NCI-H748 treated with DMSO at 0.1 percent for 48 hours (cell line): ENCODE measurements around the gene ANKRD18B.
"Not testable (repeated sequence)": the region's sequence is repeated elsewhere in the genome, so short reads cannot be mapped to it uniquely, and the experiment has no call there.

Experiments
- DNase-seq: peaks from one replicate; lab custom pipeline; 2025; lab: John Stamatoyannopoulos, UW

Gene ANKRD18B

GRCh38 chr9:33533958-33534357, 9.9 kb downstream of the ANKRD18B start:
- not testable (repeated sequence) for DNase-seq

DNA sequence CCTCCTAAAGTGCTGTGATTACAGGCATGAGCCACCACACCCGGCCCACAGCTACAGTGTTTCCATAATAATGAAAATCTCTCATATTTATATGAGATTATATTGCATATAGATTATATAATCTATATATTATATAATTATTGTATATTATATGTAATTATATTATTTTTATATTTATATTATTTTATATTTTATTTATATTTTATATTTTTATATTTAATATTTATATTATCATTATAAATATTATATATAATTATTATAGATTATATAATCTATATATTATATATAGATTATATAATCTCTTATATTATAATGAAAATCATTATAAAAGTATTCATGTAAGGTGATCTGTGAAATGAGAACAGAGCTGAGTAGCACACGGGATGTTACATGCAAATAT, 11.5 kb downstream of the ANKRD18B start:
- no peak for DNase-seq

- not testable (repeated sequence) for DNase-seq
Observed at GRCh38 chr9:33543463-33543862, 19.4 kb downstream of the ANKRD18B start.

- not testable (repeated sequence) for DNase-seq
Observed at GRCh38 chr9:33545715-33546114, 21.7 kb downstream of the ANKRD18B start.

DNA sequence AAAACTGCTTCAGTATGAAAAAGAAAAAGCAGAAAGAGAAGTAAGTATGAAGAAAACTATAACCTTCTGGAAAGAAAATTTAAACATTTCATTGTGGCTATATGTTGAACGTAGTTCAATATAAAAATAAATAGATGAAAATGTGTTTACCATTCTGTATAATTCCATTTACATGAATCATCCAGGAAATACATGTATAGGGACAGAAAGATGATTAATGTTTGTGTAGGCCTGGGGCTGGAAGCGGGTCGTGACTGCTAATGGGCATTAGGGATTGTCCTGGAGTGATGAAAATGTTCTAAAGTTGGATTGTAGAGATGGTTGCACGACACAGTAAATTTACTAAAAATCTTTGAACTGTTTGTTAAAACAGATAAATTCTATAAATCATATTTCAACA, 24.8 kb downstream of the ANKRD18B start:
- DNase-seq: not testable (repeated sequence)

DNA sequence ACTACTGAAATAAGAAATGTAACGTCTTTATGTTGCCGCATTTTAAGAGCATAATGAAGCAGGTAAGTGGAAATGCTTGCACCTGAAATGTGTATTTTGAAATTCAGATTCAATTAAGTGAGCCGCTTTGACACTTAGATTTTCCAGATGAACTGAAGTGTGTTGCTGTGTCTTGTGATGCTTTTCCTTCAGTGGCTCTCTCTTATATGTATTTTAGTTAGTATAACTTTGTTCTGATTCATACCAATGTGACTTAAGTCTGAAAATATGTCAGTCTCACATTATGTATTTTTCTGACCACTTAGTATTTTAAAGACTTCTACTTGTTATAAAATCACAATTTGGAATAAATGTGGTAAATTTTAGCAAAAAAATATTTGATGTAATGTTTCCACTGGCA, 25.4 kb downstream of the ANKRD18B start:
- DNase-seq: not testable (repeated sequence)

DNA sequence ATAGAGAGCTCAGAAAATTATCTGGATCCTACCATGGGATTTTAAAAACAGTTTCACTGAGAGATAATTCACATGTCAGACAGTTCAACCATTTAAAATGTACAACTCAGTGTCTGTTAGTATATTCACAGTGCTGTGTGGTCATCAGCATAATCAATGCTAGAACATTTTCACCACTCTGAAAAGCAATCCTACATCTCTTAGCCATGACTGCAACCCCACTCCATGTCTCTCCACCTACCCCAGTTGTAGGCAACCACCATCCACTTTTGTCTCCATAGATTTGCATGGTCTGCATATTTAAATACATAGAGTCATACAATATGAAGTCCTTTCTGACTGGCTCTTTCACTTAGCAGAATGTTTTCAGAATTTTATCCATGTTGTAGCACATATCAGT, 27.1 kb downstream of the ANKRD18B start:
- DNase-seq: not testable (repeated sequence)

GRCh38 chr9:33552315-33552725, 28.3 kb downstream of the ANKRD18B start:
- DNase-seq: not testable (repeated sequence)

- DNase-seq: not testable (repeated sequence)
Observed at GRCh38 chr9:33560217-33560616, 36.2 kb downstream of the ANKRD18B start.

DNA sequence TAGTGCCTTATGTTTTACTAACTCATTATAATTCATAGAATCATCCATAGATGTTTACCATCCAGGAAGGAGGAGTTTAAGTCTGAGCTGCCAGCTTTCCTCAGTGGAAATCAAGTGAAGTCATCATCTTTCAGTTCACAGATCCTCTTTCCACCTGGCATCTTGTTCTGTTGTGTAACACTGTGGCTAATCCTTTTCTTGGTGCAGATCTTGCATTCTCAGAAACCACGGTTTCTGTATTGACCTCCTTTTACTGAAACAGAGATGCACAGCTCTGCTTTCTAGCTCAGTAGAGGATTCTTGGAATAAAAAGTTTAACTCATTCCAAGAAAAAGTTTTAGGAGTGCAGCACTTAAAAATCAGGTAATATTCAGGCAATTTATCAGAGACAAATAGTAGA, 38.1 kb downstream of the ANKRD18B start:
- not testable (repeated sequence) for DNase-seq

- DNase-seq: not testable (repeated sequence)
Observed at GRCh38 chr9:33567776-33568175, 43.7 kb downstream of the ANKRD18B start.

DNA sequence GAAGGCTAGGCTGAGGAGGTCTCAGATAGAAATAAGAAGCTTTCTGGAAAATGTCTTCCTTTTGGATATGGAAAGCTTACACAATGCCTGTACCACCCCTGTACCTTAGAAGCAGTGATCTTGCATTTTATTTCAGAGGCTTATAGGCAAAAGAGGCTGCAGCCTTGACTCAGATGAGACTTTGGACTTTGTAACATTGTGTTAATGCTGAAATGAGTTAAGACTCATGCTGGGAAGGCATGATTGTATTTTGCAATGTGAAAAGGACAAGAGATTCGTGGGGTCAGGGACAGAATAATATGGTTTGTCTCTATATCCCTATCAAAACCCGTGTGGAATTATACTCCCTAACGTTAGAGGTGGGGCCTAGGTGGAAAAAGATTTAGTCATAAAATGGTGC, 53.7 kb downstream of the ANKRD18B start:
- not testable (repeated sequence) for DNase-seq

- DNase-seq: not testable (repeated sequence)
Observed at GRCh38 chr9:33579996-33580395, 55.9 kb downstream of the ANKRD18B start.

DNA sequence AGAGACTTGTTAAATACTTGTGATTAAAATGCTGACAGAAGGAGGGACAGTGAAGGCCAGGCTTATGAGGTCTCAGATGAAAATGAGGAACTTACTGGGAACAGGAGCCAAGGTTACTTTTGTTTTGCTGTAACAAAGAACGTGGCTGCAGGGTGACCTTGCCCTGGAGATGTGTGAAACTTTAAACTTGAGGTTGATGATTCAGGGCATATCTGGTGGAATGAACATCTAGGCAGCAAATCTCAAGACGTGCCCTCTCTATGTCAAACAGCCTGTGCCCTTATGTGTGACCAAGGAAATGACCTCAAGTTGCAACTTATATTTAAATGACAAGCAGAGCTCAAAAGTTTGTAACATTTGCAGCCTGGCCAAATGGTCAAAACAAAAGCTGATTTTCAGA, 58.6 kb downstream of the ANKRD18B start:
- DNase-seq: not testable (repeated sequence)

DNA sequence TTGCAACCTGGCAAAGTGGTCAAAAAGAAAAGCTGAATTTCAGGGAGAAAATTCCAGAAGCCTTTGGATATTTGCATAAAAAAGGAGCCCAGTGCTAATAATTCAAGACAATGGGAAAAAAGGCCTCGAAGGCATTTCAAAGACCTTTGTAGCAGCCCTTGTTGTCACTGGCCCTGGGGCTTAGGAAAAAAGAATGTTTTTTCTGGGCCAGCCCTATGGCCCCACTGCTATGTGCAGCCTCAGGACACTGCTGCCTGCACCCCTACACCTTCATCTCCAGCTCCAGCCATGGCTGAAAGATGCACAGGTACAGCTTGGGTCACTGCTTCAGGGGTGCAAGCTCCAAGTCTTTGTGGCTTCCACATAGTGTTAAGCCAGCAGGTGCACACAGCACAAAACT, 62.1 kb downstream of the ANKRD18B start:
- DNase-seq: not testable (repeated sequence)

DNA sequence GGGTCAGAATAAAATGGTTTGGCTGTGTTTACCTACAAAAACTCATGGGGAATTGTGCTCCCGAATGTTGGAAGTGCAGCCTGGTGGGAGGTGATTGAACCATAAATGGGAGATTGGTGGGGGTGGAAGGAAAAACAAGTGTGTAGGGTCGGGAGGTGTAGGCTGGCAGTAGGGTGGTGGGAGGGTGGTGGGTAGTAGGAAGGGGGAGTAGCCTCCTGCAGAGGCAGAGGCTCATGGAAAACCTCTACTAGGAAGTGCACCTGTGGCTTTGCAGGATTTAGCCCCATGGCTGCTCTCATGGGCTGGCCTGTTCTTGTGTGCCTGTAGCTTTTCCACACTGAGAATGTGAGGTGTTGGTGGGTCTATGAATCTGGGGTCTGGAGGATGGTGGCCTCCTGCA, 63.7 kb downstream of the ANKRD18B start:
- DNase-seq: not testable (repeated sequence)

GRCh38 chr9:33588876-33589275, 64.8 kb downstream of the ANKRD18B start:
- DNase-seq: not testable (repeated sequence)

- DNase-seq: not testable (repeated sequence)
Observed at GRCh38 chr9:33590857-33591256, 66.8 kb downstream of the ANKRD18B start.

DNA sequence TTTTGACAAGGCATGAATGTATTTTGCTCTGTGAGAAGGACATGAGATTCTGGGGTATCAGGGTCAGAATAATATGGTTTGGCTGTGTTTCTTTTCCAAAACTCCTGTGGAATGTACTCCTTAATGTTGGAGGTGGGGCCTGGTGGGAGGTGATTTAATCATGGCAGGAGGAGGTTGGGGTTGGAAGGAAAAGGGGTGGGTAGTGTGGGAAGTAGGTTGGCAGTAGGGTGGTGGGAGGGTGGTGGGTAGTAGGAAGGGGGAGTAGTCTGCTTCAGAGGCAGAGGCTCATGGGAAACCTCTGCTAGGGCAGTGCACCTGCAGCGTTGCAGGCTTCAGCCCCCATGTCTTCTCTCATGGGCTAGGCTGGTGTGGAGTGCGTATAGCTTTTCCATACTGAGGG, 72.9 kb downstream of the ANKRD18B start:
- not testable (repeated sequence) for DNase-seq

DNA sequence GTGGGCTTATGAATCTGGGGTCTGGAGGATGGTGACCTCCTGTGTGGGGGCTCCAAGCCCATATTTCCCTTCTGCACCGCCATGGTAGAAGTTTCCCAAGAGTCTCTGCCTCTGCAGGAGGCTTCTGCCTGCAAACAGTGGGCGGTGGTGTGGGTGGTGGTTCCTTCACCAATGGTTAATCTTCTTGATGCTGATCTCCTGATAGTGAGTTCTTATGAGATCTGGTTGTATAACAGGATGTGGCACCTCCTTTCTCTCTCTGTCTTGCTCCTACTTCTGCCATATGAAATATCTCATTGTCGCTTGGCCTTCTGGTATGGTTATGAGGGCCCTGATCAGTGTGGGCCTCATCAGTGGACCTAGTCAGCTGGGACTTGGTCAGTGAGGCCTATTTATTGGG, 73.3 kb downstream of the ANKRD18B start:
- DNase-seq: not testable (repeated sequence)

GRCh38 chr9:33598796-33599379, 74.8 kb downstream of the ANKRD18B start:
- DNase-seq: not testable (repeated sequence)

DNA sequence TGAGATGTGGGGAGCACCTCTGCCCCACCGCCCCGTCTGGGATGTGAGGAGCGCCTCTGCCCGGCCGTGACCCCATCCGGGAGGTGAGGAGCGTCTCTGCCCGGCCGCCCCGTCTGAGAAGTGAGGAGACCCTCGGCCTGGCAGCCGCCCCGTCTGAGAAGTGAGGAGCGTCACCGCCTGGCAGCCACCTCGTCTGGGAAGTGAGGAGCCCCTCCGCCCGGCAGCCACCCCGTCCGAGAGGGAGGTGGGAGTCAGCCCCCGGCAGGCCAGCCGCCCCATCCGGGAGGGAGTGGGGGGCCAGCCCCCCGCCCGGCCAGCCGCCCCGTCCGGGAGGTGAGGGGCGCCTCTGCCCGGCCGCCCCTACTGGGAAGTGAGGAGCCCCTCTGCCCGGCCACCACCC, 76.9 kb downstream of the ANKRD18B start:
- not testable (repeated sequence) for DNase-seq

GRCh38 chr9:33604249-33604648, 80.2 kb downstream of the ANKRD18B start:
- not testable (repeated sequence) for DNase-seq

DNA sequence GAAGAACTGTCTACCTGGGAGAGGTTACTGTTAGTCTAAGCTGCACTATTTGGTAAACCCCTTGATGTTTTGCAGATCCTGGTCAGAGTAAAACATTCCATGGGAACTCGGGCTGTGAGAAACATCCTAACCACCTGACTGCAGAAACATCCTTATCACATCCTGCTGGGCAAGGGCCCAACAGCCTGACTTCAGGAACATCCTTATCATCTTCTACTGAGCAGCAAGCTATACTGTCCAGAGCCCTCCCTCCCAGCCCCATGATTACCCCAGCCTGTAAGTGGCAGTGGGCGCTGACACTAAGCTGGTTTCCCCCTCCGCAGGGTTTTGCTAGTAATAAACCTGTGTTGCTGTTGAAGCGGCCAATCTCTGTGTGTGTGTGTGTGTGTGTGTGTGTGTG, 80.9 kb downstream of the ANKRD18B start:
- not testable (repeated sequence) for DNase-seq
